ENCODE data around the gene NANS.

DNA sequence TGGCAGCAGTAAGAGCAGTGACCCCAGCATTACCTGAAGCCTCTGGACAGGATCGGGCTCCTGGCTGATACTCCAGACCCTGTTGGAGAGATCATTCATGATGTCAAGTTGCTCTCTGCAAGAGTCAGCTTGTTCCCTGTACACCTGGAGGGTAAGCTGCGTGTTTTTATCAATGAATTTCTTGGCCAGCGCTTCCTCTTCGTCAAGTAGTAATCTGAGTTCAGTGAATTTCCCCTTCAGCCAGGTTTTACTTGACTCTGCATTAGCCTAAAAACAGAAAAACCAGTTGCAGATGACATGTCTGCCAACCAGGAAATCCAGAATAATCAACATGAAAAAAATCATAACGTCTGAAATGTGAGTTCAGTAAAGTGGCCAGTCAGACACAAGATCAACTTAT, 43.4 kb downstream of the NANS start:
- TF ChIP-seq, protein P1, sequence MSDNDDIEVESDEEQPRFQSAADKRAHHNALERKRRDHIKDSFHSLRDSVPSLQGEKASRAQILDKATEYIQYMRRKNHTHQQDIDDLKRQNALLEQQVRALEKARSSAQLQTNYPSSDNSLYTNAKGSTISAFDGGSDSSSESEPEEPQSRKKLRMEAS (IDR thresholded peaks at IDR 0.05), result no peak
- no peak for TF ChIP-seq POLR2A (IDR thresholded peaks at IDR 0.05; ENCODE audit: borderline replicate concordance, extremely low read depth, insufficient read depth, insufficient read length)
- TF ChIP-seq, protein P2, sequence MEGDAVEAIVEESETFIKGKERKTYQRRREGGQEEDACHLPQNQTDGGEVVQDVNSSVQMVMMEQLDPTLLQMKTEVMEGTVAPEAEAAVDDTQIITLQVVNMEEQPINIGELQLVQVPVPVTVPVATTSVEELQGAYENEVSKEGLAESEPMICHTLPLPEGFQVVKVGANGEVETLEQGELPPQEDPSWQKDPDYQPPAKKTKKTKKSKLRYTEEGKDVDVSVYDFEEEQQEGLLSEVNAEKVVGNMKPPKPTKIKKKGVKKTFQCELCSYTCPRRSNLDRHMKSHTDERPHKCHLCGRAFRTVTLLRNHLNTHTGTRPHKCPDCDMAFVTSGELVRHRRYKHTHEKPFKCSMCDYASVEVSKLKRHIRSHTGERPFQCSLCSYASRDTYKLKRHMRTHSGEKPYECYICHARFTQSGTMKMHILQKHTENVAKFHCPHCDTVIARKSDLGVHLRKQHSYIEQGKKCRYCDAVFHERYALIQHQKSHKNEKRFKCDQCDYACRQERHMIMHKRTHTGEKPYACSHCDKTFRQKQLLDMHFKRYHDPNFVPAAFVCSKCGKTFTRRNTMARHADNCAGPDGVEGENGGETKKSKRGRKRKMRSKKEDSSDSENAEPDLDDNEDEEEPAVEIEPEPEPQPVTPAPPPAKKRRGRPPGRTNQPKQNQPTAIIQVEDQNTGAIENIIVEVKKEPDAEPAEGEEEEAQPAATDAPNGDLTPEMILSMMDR (IDR thresholded peaks at IDR 0.05 in 2 of 3, conservative IDR thresholded peaks at IDR 0.05 in 1 of 3; ENCODE audit: borderline replicate concordance in 1 of 3, insufficient read depth in 1 of 3, low read depth in 2 of 3, low read length in 2 of 3), result no peak
- TF ChIP-seq ELF1 (IDR thresholded peaks at IDR 0.05; ENCODE audit: borderline replicate concordance, low read depth), result no peak
- TF ChIP-seq, protein P3, sequence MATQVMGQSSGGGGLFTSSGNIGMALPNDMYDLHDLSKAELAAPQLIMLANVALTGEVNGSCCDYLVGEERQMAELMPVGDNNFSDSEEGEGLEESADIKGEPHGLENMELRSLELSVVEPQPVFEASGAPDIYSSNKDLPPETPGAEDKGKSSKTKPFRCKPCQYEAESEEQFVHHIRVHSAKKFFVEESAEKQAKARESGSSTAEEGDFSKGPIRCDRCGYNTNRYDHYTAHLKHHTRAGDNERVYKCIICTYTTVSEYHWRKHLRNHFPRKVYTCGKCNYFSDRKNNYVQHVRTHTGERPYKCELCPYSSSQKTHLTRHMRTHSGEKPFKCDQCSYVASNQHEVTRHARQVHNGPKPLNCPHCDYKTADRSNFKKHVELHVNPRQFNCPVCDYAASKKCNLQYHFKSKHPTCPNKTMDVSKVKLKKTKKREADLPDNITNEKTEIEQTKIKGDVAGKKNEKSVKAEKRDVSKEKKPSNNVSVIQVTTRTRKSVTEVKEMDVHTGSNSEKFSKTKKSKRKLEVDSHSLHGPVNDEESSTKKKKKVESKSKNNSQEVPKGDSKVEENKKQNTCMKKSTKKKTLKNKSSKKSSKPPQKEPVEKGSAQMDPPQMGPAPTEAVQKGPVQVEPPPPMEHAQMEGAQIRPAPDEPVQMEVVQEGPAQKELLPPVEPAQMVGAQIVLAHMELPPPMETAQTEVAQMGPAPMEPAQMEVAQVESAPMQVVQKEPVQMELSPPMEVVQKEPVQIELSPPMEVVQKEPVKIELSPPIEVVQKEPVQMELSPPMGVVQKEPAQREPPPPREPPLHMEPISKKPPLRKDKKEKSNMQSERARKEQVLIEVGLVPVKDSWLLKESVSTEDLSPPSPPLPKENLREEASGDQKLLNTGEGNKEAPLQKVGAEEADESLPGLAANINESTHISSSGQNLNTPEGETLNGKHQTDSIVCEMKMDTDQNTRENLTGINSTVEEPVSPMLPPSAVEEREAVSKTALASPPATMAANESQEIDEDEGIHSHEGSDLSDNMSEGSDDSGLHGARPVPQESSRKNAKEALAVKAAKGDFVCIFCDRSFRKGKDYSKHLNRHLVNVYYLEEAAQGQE (IDR thresholded peaks at IDR 0.05; ENCODE audit: low read depth), result no peak
- no peak for TF ChIP-seq CEBPB (IDR thresholded peaks at IDR 0.05; ENCODE audit: low read depth)

All from HCT116 (cell line).